GM21367 (cell line): ENCODE results near the gene HINFP.
A peak's percentile ranks its signal among the peaks of the same experiment; 100 is the strongest.
"Not testable (repeated sequence)": the region's sequence is repeated elsewhere in the genome, so short reads cannot be mapped to it uniquely, and the experiment has no call there.

Experiments used
- ATAC-seq: cut with Tn5 transposase; IDR thresholded peaks from one replicate; pipeline ENCODE4 v1.9.1; 2021; ENCODE audit not compliant: unreplicated experiment

The HINFP gene

GRCh38 chr11:119116601-119117000 lies 4.8 kb upstream of the HINFP start:
- ATAC-seq: no peak

- no peak for ATAC-seq
Measured at GRCh38 chr11:119117004-119117706, 4.2 kb upstream of the HINFP start.

DNA sequence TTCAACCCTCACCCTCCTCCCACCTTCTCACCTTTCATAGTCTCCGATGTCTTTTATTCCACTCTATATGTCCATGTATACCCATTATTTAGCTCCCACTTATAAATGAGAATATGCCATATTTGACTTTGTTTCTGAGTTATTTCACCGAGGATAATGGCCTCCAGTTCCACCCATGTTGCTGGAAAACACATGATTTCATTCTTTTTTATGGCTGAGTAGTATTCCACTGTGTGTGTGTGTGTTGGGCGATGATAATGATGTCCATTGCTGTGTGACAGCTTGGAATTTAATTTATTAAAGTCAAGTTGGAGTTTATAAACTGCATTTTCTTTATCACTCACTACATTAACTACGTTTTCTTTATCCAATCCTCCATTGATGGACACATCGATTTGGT lies 3.2 kb upstream of the HINFP start:
- ATAC-seq: no peak

DNA sequence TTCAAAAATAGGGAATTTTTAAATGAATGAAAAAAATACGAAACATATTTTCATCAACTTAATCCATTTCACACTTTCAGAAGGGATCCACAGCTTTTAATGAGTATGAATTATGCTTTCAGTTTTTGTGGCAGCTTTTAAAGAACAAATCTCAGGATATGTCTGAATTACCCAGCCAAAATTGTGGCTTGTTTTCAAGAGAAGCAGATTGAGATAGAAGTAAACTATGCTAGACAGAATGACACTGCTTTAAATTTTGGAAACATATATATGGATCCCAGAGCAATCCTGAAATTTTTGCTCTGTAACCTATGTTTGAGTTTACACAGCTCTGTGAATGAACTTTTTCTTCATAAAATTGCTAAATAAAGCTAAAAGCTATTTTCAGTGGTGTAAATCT lies 2.4 kb upstream of the HINFP start:
- ATAC-seq: no peak

DNA sequence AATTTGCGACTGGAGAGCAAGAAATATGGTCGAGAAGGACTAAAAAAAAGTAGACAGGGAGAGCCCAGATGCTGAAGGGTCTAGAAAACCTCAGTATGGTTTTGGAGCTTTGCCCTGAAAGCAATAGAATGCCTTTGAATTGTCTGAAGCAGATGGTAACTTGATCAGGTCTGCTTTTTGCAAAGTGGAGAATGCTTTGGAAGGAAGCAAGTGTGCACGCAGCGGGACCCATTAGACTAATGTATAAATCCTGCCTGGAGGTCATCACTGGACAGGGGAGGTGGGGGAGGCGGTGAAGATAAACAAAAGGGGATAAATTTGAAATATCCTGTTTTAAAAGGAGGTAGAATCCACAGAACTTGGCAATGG lies 757 bp upstream of the HINFP start:
- ATAC-seq: no peak

GRCh38 chr11:119121811-119122124 lies 388 bp downstream of the HINFP start:
- peak; percentile 2 for ATAC-seq

- no peak for ATAC-seq
Measured at GRCh38 chr11:119125821-119126220, 4.4 kb downstream of the HINFP start.

- ATAC-seq: no peak
Measured at GRCh38 chr11:119126675-119127268, 5.4 kb downstream of the HINFP start.

GRCh38 chr11:119130662-119131061 lies 9.3 kb downstream of the HINFP start:
- ATAC-seq: no peak

DNA sequence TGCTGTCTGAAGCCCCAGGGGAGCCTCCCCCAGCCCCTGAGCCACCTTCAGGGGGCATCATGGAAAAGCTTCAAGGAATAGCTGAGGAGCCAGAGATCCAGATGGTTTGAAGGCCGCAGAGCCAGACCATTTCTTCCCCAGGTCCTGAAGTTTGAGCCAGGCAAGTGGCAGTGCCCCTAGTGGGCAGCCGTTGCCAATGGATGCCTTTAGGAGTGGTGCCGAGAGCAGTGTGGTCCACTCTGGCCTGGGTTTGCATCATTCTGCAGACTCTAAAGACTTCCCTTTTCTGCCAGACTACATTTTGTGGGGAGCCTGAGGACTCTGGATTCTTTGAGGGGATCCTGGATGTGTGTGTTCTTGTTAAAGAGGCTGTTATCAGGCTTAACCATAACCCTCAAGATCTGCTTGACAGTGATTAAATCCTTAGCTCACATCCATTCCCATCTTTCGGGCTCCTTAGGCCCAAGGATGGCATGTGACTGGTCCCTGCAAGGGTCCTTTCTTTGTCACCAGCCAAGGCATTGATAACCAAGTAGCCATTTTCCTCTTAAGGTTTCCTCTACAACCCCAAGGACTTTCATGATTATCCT lies 13.1 kb downstream of the HINFP start:
- ATAC-seq: no peak

DNA sequence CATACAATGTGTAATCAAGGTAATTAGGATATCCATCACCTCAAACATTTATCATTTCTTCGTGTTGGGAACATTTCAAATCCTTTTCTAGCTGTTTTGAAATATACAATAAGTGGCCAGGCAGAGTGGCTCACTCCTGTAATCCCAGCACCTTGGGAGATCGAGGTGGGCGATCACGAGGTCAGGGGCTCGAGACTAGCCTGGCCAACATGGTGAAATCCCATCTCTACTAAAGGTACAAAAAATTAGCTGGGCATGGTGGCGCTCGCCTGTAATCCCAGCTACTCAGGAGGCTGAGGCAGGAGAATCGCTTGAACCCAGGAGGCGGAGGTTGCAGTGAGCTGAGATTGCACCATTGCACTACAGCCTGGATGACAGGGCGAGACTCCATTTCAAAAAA lies 17.9 kb downstream of the HINFP start:
- not testable (repeated sequence) for ATAC-seq

- ATAC-seq: no peak
Measured at GRCh38 chr11:119144825-119145486, 23.6 kb downstream of the HINFP start.

- ATAC-seq: no peak
Measured at GRCh38 chr11:119145551-119145950, 24.2 kb downstream of the HINFP start.

GRCh38 chr11:119147604-119148333 lies 26.4 kb downstream of the HINFP start:
- no peak for ATAC-seq

DNA sequence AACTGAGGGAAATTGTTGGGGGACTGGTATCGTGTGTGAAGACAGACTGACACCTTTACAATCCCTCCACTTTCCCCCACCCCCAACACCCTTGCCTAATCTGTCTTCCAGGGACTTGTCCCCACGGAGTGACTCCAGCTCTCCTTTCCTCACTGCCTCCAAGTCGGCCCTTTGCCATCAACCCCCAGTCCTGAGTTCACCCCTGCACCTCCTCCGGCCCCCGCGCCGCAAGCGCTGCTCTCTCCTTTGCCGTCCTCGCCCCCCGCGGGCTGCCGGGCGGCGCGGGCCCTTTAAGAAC lies 27.3 kb downstream of the HINFP start:
- no peak for ATAC-seq

DNA sequence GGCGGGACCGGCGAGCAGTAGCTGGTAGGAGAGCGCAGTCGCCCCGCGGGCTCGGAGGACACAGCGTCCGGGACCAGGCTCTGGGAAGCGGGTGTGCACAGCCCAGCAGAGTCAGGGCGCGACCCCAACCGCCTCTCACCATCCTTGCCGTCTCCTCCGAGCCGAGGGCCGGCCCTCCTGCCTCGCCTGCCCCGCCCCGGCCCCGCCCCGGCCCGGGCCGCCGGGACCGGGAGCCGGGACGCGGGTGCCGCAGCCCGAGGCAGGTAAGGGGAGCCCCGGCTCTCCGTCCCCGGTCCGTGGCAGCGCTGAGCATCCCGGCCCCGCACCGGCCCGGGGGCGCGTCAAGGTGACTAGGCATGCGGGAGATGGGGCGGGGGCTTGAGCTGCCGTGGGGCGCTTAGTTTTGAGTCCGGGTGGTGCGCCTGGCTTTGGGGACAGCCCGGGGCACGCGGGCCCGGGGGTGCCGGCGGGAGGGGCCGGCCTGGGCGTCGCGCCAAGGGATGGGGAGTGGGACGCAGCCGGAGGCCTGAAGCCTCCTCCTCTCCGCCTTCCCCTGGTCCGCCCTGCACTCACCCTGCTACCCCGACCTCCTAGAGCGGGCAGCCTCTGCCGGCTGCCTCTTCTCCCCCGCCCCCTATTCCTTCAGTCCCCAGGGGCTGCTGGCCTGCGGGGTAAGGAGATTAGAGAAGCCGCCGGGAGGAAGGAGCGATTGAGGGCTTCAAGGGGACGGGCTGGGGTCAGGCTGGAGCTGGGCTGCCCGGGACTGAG lies 27.8 kb downstream of the HINFP start, which contains the start of gene ABCG4:
ABCG4 (plus strand) TSS at position 35 of the 768 bp plus-strand sequence. CDS start 914 bp downstream, outside the sequence.
- ATAC-seq: no peak

- no peak for ATAC-seq
Measured at GRCh38 chr11:119149786-119150275, 28.5 kb downstream of the HINFP start.

GRCh38 chr11:119152043-119152442 lies 30.7 kb downstream of the HINFP start:
- ATAC-seq: no peak

DNA sequence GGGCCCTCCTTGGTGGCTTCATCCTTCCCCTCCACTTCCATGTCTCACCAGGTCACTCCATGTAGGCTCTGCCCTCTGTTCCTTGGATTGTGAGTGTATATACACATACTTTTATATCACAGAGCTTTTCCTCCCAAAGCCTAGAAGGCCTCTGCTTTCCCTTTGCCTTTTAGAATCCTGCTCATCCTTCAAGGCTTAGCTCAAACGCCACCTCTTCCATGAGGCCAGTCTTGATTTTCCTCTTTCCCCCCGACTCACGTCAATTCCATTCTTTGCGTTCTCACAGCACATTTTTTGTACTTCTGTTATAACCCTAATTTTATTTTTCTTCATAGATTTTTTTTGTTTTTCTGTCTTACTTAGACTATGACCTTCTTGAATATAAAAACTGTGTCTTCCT lies 31.2 kb downstream of the HINFP start:
- ATAC-seq: no peak

DNA sequence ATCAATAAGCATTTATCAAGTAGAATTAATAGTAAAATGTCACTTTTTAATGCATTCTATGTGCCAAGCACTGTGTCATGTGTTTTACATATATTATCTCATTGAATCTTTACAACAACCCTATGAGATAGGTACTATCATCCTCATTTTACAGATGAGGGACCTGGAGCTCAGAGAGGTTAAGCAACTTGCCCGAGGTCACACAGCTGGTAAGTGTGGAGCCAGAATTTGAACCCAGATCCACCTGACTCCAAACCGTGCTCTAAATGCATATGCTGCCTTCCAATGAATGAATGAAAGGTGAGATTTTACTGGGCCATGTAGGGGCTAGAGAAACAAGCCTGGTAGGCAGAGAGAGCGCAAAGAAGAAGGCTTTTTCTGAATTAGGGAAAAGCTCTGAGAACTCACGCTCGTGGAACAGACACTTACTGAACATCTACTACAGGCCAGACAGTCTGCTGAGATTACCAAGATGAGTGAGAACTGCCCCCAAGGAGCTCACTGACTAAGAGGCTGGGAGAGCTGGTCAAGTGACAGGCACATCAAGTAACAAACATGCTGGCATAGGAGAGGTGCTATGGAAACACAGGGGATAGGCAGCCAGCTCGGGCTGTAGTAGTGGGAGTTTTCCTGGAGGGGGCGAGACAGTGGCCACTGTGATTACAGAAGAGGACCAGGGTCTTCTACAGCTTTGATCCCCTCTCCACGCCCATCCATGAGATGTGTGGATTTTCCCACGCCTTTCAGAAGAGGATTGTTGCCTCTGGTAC lies 31.9 kb downstream of the HINFP start:
- no peak for ATAC-seq
